Uterus (tissue), 2 donors: ENCODE results near the gene PRTN3.

Experiments
- POLR2A ChIP-seq, 2 donors: fragments of 450-650 bp; IDR thresholded peaks; one replicate each; pipeline ENCODE4 v1.6.1; 2016; ENCODE audit warnings: antibody characterized with exemption in 2 of 2, mild to moderate bottlenecking in 1 of 2, moderate library complexity in 1 of 2
- TF ChIP-seq, protein P1 (sequence below), 4 experiments: fragments of 200-600 bp in 2 of 4; fragments of 450-650 bp in 2 of 4; sonication (generic) in 2 of 4; IDR thresholded peaks; one replicate each; pipeline ENCODE4 v1.5.1; 2016 to 2019; ENCODE audit warnings: antibody characterized with exemption in 4 of 4, mild to moderate bottlenecking in 2 of 4, moderate library complexity in 1 of 4

DNA sequence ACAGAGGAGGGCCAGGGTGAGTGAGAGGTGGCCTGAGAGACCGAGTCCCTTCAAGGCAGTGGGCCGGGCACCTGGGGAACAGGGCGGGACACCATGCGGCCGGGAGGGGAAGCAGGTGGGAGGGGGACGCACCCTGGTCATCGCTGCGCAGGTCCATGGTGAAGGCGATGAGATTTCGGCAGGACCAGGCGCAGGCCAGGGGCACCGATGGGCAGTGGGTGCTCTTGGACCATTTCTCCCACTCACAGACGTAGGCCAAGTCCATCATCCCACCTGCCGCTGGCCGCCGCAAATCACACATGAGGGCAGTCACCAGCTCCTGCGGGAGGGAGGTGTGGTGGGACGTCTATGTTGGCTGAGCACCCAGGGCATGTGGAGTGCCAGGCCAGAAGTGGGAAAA lies 50.0 kb downstream of the PRTN3 start:
- no peak for TF ChIP-seq POLR2A (IDR thresholded peaks at IDR 0.05)
- TF ChIP-seq, protein P1, sequence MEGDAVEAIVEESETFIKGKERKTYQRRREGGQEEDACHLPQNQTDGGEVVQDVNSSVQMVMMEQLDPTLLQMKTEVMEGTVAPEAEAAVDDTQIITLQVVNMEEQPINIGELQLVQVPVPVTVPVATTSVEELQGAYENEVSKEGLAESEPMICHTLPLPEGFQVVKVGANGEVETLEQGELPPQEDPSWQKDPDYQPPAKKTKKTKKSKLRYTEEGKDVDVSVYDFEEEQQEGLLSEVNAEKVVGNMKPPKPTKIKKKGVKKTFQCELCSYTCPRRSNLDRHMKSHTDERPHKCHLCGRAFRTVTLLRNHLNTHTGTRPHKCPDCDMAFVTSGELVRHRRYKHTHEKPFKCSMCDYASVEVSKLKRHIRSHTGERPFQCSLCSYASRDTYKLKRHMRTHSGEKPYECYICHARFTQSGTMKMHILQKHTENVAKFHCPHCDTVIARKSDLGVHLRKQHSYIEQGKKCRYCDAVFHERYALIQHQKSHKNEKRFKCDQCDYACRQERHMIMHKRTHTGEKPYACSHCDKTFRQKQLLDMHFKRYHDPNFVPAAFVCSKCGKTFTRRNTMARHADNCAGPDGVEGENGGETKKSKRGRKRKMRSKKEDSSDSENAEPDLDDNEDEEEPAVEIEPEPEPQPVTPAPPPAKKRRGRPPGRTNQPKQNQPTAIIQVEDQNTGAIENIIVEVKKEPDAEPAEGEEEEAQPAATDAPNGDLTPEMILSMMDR (IDR thresholded peaks at IDR 0.05), result no peak
